Fibroblast of lung (primary cell): Measurements from ENCODE around the gene ABCG8.
A peak's percentile ranks its signal among the peaks of the same experiment; 100 is the strongest.

Experiments
- EZH2 ChIP-seq: IDR thresholded peaks from 2 replicates; pipeline ENCODE4 v1.5.1; 2012; ENCODE audit warnings: low read length, control low read depth, mild to moderate bottlenecking; ENCODE audit errors: missing control alignments
- TF ChIP-seq, protein P1 (sequence below), 2 donors: IDR thresholded peaks in 1 of 2; conservative IDR thresholded peaks in 1 of 2; 1 replicate in 1 of 2; 2 replicates in 1 of 2; pipeline ENCODE4 v1.5.1; 2011 to 2012; ENCODE audit warnings: low read length in 2 of 2, control low read depth in 1 of 2, inconsistent platforms in 1 of 2, low read depth in 1 of 2, mild to moderate bottlenecking in 1 of 2

DNA sequence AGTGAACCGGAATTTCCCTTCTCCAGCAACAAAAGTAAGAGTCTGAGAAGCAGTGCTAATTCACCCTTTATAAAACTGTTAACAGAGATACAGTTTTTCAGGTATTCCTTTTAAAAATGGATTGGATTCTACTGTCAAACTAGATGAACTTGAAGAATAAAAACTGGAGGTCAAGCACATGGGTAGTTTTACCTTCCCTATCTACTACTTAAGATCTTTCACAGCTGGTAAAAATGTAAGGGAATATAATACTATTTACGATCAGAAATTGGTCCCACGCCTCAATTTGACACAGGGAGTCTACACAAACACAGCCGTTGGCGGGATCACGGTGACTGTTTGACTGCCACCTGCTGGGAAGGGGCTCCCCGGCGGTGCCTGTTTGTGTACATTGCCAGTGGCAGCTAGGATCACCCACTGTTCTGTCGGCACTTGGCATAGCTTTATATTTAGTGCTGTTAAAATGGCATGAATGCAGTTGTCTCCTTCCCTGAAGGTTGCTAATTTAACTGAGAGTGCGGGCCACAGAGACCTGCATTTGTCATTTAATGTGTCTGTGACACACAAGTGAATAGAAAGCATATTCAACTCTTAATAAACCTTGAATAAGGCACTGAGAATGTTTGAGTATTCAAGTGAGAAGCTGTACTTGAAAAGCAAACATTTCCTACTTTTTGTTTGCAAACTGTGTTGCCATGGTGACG is 59.5 kb downstream of the ABCG8 start:
- TF ChIP-seq EZH2: no peak
- TF ChIP-seq, protein P1, sequence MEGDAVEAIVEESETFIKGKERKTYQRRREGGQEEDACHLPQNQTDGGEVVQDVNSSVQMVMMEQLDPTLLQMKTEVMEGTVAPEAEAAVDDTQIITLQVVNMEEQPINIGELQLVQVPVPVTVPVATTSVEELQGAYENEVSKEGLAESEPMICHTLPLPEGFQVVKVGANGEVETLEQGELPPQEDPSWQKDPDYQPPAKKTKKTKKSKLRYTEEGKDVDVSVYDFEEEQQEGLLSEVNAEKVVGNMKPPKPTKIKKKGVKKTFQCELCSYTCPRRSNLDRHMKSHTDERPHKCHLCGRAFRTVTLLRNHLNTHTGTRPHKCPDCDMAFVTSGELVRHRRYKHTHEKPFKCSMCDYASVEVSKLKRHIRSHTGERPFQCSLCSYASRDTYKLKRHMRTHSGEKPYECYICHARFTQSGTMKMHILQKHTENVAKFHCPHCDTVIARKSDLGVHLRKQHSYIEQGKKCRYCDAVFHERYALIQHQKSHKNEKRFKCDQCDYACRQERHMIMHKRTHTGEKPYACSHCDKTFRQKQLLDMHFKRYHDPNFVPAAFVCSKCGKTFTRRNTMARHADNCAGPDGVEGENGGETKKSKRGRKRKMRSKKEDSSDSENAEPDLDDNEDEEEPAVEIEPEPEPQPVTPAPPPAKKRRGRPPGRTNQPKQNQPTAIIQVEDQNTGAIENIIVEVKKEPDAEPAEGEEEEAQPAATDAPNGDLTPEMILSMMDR (conservative IDR thresholded peaks at IDR 0.05 in 1 of 2, IDR thresholded peaks at IDR 0.05 in 1 of 2; ENCODE audit: low read depth in 1 of 2, low read length in 2 of 2): peak; percentile 21 to 35
